K562 (cell line): ENCODE measurements around the gene SLC44A5. TPM values are rescaled to one million over a fixed set of nuclear protein-coding genes. Genes with fewer than 3 reads are reported as not detected.

Experiments used
- ATAC-seq: fragments of 200-7000 bp; cut with Tn5 transposase; 3 replicates; pipeline ENCODE4 v1.9.1; 2020; ENCODE audit warnings: moderate library complexity
- BruUV-seq: library from RNA; stranded (reverse); fragments of 400-500 nt; replicated peaks from 2 replicates; lab custom pipeline; 2021; lab: Mats Ljungman, UMichigan
- CTCF ChIA-PET: fragments of 300-600 bp; formaldehyde crosslinking; extraction: SDS; loops from one replicate; lab custom pipeline; 2021; ENCODE audit warnings: low intra/inter-chr PET ratio; lab: Yijun Ruan, JAX
- POLR2A ChIA-PET: fragments of 300-600, 350-650 bp; sonication (Branson Sonifier 250); formaldehyde crosslinking; extraction: SDS; loops from one replicate; lab custom pipeline; 2021; ENCODE audit warnings: antibody characterized with exemption, inconsistent platforms; lab: Yijun Ruan, JAX
- DNase-seq, 4 experiments: peaks; one replicate each; pipeline versions ENCODE4 v3.0.0 to v3.0.0-alpha.2; 2011 to 2018; ENCODE audit warnings: low spot score in 3 of 4, mixed read lengths in 3 of 4; ENCODE audit errors: extremely low read depth in 1 of 4
- FAIRE-seq: peaks from 2 replicates; lab custom pipeline; 2011; peaks lifted over from hg19 to GRCh38; lab: Jason Lieb, UNC
- H2AFZ ChIP-seq: 2 replicates; pipeline ENCODE4 v1.6.0; 2011; ENCODE audit warnings: low read depth, low read length, control low read depth, inconsistent platforms
- H3K27ac ChIP-seq: fragments of 200-600 bp; 3 replicates; pipeline ENCODE4 v1.8.0; 2011; ENCODE audit warnings: low read depth, mild to moderate bottlenecking, control low read depth, inconsistent platforms, low read length, moderate library complexity, mixed read lengths; ENCODE audit errors: extremely low read depth
- H3K27me3 ChIP-seq, 2 experiments: fragments of 300-600 bp in 1 of 2; 2 replicates in 1 of 2; 3 replicates in 1 of 2; pipeline versions ENCODE4 v1.6.0 to v1.8.0; 2011; ENCODE audit warnings: inconsistent platforms in 2 of 2, low read length in 2 of 2, mild to moderate bottlenecking in 1 of 2, mixed read lengths in 1 of 2, moderate library complexity in 1 of 2; ENCODE audit not compliant: control insufficient read depth in 2 of 2, insufficient read depth in 2 of 2
- H3K36me3 ChIP-seq: fragments of 300-600 bp; 3 replicates; pipeline ENCODE4 v1.8.0; 2011; ENCODE audit warnings: mild to moderate bottlenecking, low read length, inconsistent platforms; ENCODE audit not compliant: control insufficient read depth, insufficient read depth
- H3K4me1 ChIP-seq, 2 experiments: fragments of 200-600 bp in 1 of 2; replicated peaks in 1 of 2; 2 replicates in 1 of 2; 3 replicates in 1 of 2; pipeline versions ENCODE4 v1.5.1 to v1.8.0; 2011; ENCODE audit warnings: inconsistent platforms in 2 of 2, low read length in 2 of 2, mild to moderate bottlenecking in 1 of 2, mixed read lengths in 1 of 2, moderate library complexity in 1 of 2; ENCODE audit not compliant: control insufficient read depth in 2 of 2, insufficient read depth in 2 of 2
- H3K4me2 ChIP-seq: 2 replicates; pipeline ENCODE4 v1.6.1; 2011; ENCODE audit warnings: low read length, control low read depth, inconsistent platforms, mixed read lengths; ENCODE audit not compliant: insufficient read depth
- H3K4me3 ChIP-seq: fragments of 200-600 bp; sonication (generic), shearing (Covaris generic); 2 replicates; pipeline ENCODE4 v1.5.1; 2016; ENCODE audit warnings: control low read depth, inconsistent platforms
- H3K79me2 ChIP-seq: fragments of 200-600 bp; 3 replicates; pipeline ENCODE4 v1.8.0; 2011; ENCODE audit warnings: low read length, inconsistent platforms; ENCODE audit not compliant: control insufficient read depth, insufficient read depth
- H3K9ac ChIP-seq, 2 experiments: 2 replicates each; pipeline versions ENCODE4 v1.6.0 to v1.6.1; 2011; ENCODE audit warnings: low read depth in 2 of 2, low read length in 2 of 2, control low read depth in 1 of 2, inconsistent platforms in 1 of 2, mild to moderate bottlenecking in 1 of 2, mixed read lengths in 1 of 2; ENCODE audit not compliant: insufficient read depth in 1 of 2
- H3K9me1 ChIP-seq: one replicate; pipeline ENCODE4 v1.6.0; 2011; ENCODE audit warnings: inconsistent platforms, mild to moderate bottlenecking, low read length, moderate library complexity; ENCODE audit not compliant: control insufficient read depth, insufficient read depth
- H3K9me3 ChIP-seq: replicated peaks from 2 replicates; pipeline ENCODE4 v1.5.1; 2011; ENCODE audit warnings: low read depth, low read length, inconsistent platforms; ENCODE audit not compliant: control insufficient read depth, insufficient read depth
- H4K20me1 ChIP-seq: replicated peaks from 2 replicates; pipeline ENCODE4 v1.6.1; 2011; ENCODE audit warnings: low read length, inconsistent platforms, mixed read lengths; ENCODE audit not compliant: control insufficient read depth, insufficient read depth
- CAMTA2 ChIP-seq: fragments of 250-450 bp; sonication (Bioruptor Pico); conservative IDR thresholded peaks from 2 replicates; pipeline ENCODE4 v1.5.1; 2022
- CBFA2T3 ChIP-seq: fragments of 450-650 bp; IDR thresholded peaks from 2 replicates; pipeline ENCODE4 v1.6.1; 2017
- CHD2 ChIP-seq: IDR thresholded peaks from 2 replicates; pipeline ENCODE4 v1.6.1; 2011; ENCODE audit warnings: low read depth, low read length
- ETV1 ChIP-seq: fragments of 450-650 bp; conservative IDR thresholded peaks from 2 replicates; pipeline ENCODE4 v1.6.1; 2016; ENCODE audit warnings: missing genetic modification characterization, control low read depth, low read depth, missing compliant biosample characterization
- FOXM1 ChIP-seq, 2 experiments: fragments of 450-650 bp in 1 of 2; sonication (generic) in 1 of 2; formaldehyde crosslinking in 1 of 2; IDR thresholded peaks; 2 replicates each; pipeline versions ENCODE4 v1.6.1 to v1.9.0; 2017 to 2022; ENCODE audit warnings: low read depth in 2 of 2, mild to moderate bottlenecking in 2 of 2, missing genetic modification reagents in 1 of 2, moderate library complexity in 1 of 2
- JUND ChIP-seq, 2 experiments: IDR thresholded peaks; 2 replicates in 1 of 2; 3 replicates in 1 of 2; pipeline ENCODE4 v1.6.1; 2011; ENCODE audit warnings: borderline replicate concordance in 2 of 2, low read depth in 2 of 2, low read length in 2 of 2, improper control_type of control experiment in 1 of 2, missing biosample characterization in 1 of 2, missing genetic modification characterization in 1 of 2, missing genetic modification reagents in 1 of 2
- KDM5B ChIP-seq: fragments of 200-600 bp; sonication (generic); IDR thresholded peaks from 2 replicates; pipeline ENCODE4 v1.6.1; 2012; ENCODE audit warnings: low read depth, mild to moderate bottlenecking, moderate library complexity, low read length, control low read depth, inconsistent platforms; ENCODE audit not compliant: insufficient replicate concordance
- L3MBTL2 ChIP-seq: fragments of 450-650 bp; IDR thresholded peaks from 2 replicates; pipeline ENCODE4 v1.6.1; 2016; ENCODE audit warnings: mild to moderate bottlenecking, moderate library complexity
- MEIS2 ChIP-seq: fragments of 450-650 bp; IDR thresholded peaks from 2 replicates; pipeline ENCODE4 v1.6.1; 2014; ENCODE audit warnings: mild to moderate bottlenecking; ENCODE audit not compliant: partially characterized antibody
- PBX2 ChIP-seq, 2 experiments: IDR thresholded peaks in 1 of 2; conservative IDR thresholded peaks in 1 of 2; 2 replicates each; pipeline ENCODE4 v1.6.1; 2016; ENCODE audit warnings: low read depth in 2 of 2, mild to moderate bottlenecking in 1 of 2, missing compliant biosample characterization in 1 of 2, missing genetic modification characterization in 1 of 2, moderate library complexity in 1 of 2
- PCBP2 ChIP-seq: fragments of 200-400 bp; formaldehyde crosslinking; IDR thresholded peaks from 2 replicates; pipeline ENCODE4 v1.6.1; 2018; ENCODE audit warnings: low read length, low read depth, mild to moderate bottlenecking, moderate library complexity; ENCODE audit not compliant: poor library complexity, severe bottlenecking
- SPI1 ChIP-seq: IDR thresholded peaks from 2 replicates; pipeline ENCODE4 v1.6.1; 2011; ENCODE audit warnings: low read depth, low read length, control low read depth, borderline replicate concordance
- TAF9B ChIP-seq: fragments of 450-650 bp; IDR thresholded peaks from 2 replicates; pipeline ENCODE4 v1.6.1; 2018; ENCODE audit warnings: mild to moderate bottlenecking; ENCODE audit not compliant: partially characterized antibody
- ZNF766 ChIP-seq: fragments of 200-800 bp; sonication (Bioruptor generic); conservative IDR thresholded peaks from 2 replicates; pipeline ENCODE4 v1.6.1; 2016; ENCODE audit warnings: missing genetic modification characterization, missing compliant biosample characterization
- WGBS: fragments of 100-300 bp; shearing (Covaris generic); methylation state at CpG from one replicate; pipeline ENCODE4 v1.1.6; 2016; ENCODE audit warnings: low coverage, mixed read lengths; ENCODE audit not compliant: insufficient coverage; ENCODE audit errors: missing lambda C conversion rate; 5-methylcytosine and 5-hydroxymethylcytosine counted together
- in situ Hi-C: fragments of 300-500 bp; cut with MboI; formaldehyde crosslinking; loops from 4 replicates; pipeline ENCODE4 v1.15.0; 2018; ENCODE audit warnings: inconsistent platforms, mixed read lengths
- intact Hi-C: fragments of 100-400 bp; cut with micrococcal nuclease; formaldehyde crosslinking; loops from 2 replicates; pipeline ENCODE4 v1.14.2; 2022
- polyA plus RNA-seq, 8 experiments: library from polyadenylated mRNA; depleted of rRNA in 4 of 8; stranded (reverse) in 5 of 8; unstranded in 3 of 8; fragments of >200 nt; fragmentation: Nextera tagmentation in 2 of 8; fragmentation: Illumina TruSeq in 1 of 8; extraction: Ambion mirVana in 2 of 8; extraction: Trizol in 1 of 8; gene quantifications; 2 replicates each; pipeline versions ENCODE4 v1.2.1 to v1.2.3, GENCODE V29; 2011 to 2014; ENCODE audit warnings: inconsistent platforms in 1 of 8, missing spikeins in 1 of 8
- total RNA-seq, 7 experiments: library from RNA; depleted of rRNA in 6 of 7; stranded (reverse); fragments of >200 nt in 6 of 7; fragmentation: Illumina TruSeq in 2 of 7; extraction: Trizol in 2 of 7; gene quantifications; 2 replicates each; pipeline versions ENCODE4 v1.2.1 to v1.2.3, GENCODE V29; 2011 to 2021; ENCODE audit warnings: low replicate concordance in 1 of 7

Gene SLC44A5
- total and polyA plus RNA-seq, 9 of the 15 experiments (the other 6 are each of a cell fraction or from before 2014, with no cell fraction given), result 1.2 to 10.1 (median 3.2) TPM

DNA sequence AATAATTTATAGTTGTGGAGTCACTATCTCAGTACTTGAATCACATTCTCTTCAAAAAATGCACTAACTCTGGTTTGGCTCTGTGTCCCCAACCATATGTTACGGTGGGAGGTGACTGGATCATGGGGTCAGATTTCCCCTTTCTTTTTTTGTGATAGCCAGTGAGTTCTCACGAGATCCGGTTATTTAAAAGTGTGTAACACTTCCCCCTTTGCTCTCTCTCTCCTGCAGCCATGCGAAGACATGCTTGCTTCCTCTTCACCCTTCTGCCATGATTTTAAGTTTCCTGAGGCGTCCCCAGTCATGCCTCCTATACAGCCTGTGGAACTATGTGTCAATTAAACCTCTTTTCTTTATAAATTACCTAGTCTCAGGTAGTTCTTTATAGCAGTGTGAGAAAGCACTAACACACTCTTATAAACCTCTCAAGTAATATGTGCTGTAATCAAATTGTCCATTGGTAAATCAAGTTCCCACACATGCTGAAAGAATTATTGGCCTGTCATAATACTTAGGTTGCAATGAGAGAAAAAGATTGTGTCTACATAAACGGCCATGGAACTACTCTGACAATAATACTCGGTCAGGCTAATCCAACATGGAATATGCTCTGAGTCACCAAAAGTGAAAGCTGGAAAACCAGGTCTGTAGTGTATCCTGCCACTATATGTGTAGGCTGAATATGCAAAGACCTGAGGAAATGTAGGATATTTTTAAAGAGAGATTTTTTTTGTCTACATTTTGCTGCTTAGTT is 107.5 kb downstream of the SLC44A5 start:
- Histone ChIP-seq H3K9me3 (no peaks in the 10 kb centered on the region), H3K27me3 (no peaks in the 10 kb centered on the region), H3K4me2 (no peak overlapping the region), H3K9ac (no peak overlapping the region), H3K9me1 (no peaks in the 10 kb centered on the region), H3K4me1 (peaks cover 0 to 6% of the 10 kb centered on the region in 2 experiments; a peak in 3 of 5 replicates), H3K27ac (peak overlapping the region; percentile 17; the same call in 2 of the 3 replicates), H3K4me3 (no peak overlapping the region), H4K20me1 (no peaks in the 10 kb centered on the region), H2AFZ (peak overlapping the region; percentile 35), H3K36me3 (no peaks in the 10 kb centered on the region), H3K79me2 (no peaks in the 10 kb centered on the region)
- intact Hi-C loops, result no loop called here
- WGBS, result 34% methylated on average over 7 of the region's 7 CpGs
- FAIRE-seq, result peak; percentile 29
- ATAC-seq, result peak; percentile 77
- CTCF ChIA-PET, result no interaction called here
- TF ChIP-seq KDM5B (no peak), MEIS2 (peak; percentile 72), ETV1 (tag) (0 out of 2 replicates have a peak, but pooled peaks have one; percentile 17), FOXM1 (IDR thresholded peaks at IDR 0.05; ENCODE audit: low read depth) (peak; percentile 36; the same call in 1 of the 2 replicates), FOXM1 (CRISPR knock-in tag; IDR thresholded peaks at IDR 0.05; ENCODE audit: low read depth) (no peak), CAMTA2 (CRISPR knock-in tag) (no peak), PCBP2 (no peak), L3MBTL2 (peak; percentile 22; the same call in 1 of the 2 replicates), SPI1 (peak; percentile 41; the same call in 1 of the 2 replicates), PBX2 (CRISPR knock-in tag; IDR thresholded peaks at IDR 0.05; ENCODE audit: low read depth) (no peak), PBX2 (tag; conservative IDR thresholded peaks at IDR 0.05; ENCODE audit: low read depth) (peak; percentile 48; the same call in 1 of the 2 replicates), CHD2 (peak; percentile 81), JUND (IDR thresholded peaks at IDR 0.05; ENCODE audit: borderline replicate concordance, low read depth, low read length) (0 out of 2 replicates have a peak, but pooled peaks have one; percentile 7), JUND (tag; IDR thresholded peaks at IDR 0.05; ENCODE audit: borderline replicate concordance, low read depth, low read length) (no peak), CBFA2T3 (0 out of 2 replicates have a peak, but pooled peaks have one; percentile 6), ZNF766 (CRISPR knock-in tag) (peak; percentile 80), TAF9B (no peak)
- DNase-seq, result no peak
- BruUV-seq, result no TSS peak
- POLR2A ChIA-PET, result no interaction called here
- in situ Hi-C loops, result no loop called here
